H1 (cell line): ENCODE results near the gene DAG1. TPM values are rescaled to one million over a fixed set of nuclear protein-coding genes. Genes with fewer than 3 reads are reported as not detected.
A peak's percentile ranks its signal among the peaks of the same experiment; 100 is the strongest.

Source experiments
- CTCF ChIA-PET: fragments of 300-600 bp; sonication (Branson Sonifier 250); formaldehyde crosslinking; loops from one replicate; lab custom pipeline; 2021; ENCODE audit not compliant: partially characterized antibody; lab: Charles Lee
- POLR2A ChIA-PET: fragments of 300-600 bp; sonication (Branson Sonifier 250); formaldehyde crosslinking; loops from one replicate; lab custom pipeline; 2021; ENCODE audit warnings: inconsistent platforms; ENCODE audit not compliant: partially characterized antibody; lab: Charles Lee
- DNase-seq, 2 experiments: peaks; one replicate each; pipeline versions ENCODE4 v3.0.0 to v3.0.0-alpha.2; 2010 to 2022; ENCODE audit warnings: low spot score in 2 of 2, low read depth in 1 of 2, mixed read lengths in 1 of 2
- FAIRE-seq: peaks from 2 replicates; lab custom pipeline; 2011; peaks lifted over from hg19 to GRCh38; lab: Jason Lieb, UNC
- H2AFZ ChIP-seq: 2 replicates; pipeline ENCODE4 v1.8.1; 2012; ENCODE audit warnings: low read length, inconsistent platforms
- H2AK5ac ChIP-seq: 2 replicates; pipeline ENCODE4 v1.6.1; 2013; ENCODE audit warnings: low read depth, low read length
- H2BK120ac ChIP-seq: replicated peaks from 2 replicates; pipeline ENCODE3; 2013; ENCODE audit warnings: low read depth, low read length, inconsistent platforms
- H2BK12ac ChIP-seq: 2 replicates; pipeline ENCODE4 v1.6.1; 2013; ENCODE audit warnings: low read depth, low read length
- H2BK15ac ChIP-seq: 2 replicates; pipeline ENCODE4 v1.6.1; 2013; ENCODE audit warnings: low read length
- H2BK20ac ChIP-seq: 2 replicates; pipeline ENCODE4 v1.6.1; 2013; ENCODE audit warnings: low read length
- H2BK5ac ChIP-seq: 2 replicates; pipeline ENCODE4 v1.6.1; 2013; ENCODE audit warnings: low read depth, low read length
- H3K14ac ChIP-seq: 2 replicates; pipeline ENCODE4 v1.6.1; 2013; ENCODE audit warnings: inconsistent platforms; ENCODE audit not compliant: insufficient read length
- H3K18ac ChIP-seq: 2 replicates; pipeline ENCODE4 v1.6.1; 2013; ENCODE audit warnings: low read length; ENCODE audit errors: extremely low read depth
- H3K23ac ChIP-seq: 2 replicates; pipeline ENCODE4 v1.6.1; 2013; ENCODE audit warnings: inconsistent platforms; ENCODE audit not compliant: insufficient read length
- H3K23me2 ChIP-seq: 2 replicates; pipeline ENCODE4 v1.6.1; 2013; ENCODE audit warnings: low read depth, low read length
- H3K27ac ChIP-seq: 2 replicates; pipeline ENCODE4 v1.6.1; 2011; ENCODE audit warnings: low read depth, low read length, inconsistent platforms
- H3K27me3 ChIP-seq, 4 experiments: replicated peaks in 1 of 4; 1 replicate in 1 of 4; 2 replicates in 3 of 4; pipeline versions ENCODE4 v1.6.1 to v1.8.1; 2011 to 2013; ENCODE audit warnings: low read length in 3 of 4, mild to moderate bottlenecking in 3 of 4, inconsistent platforms in 2 of 4, mixed read lengths in 2 of 4, moderate library complexity in 1 of 4; ENCODE audit not compliant: control insufficient read depth in 3 of 4, insufficient read depth in 3 of 4; ENCODE audit errors: extremely low read depth in 1 of 4
- H3K36me3 ChIP-seq, 4 experiments: 2 replicates each; pipeline versions ENCODE4 v1.6.1 to v1.8.1; 2011 to 2013; ENCODE audit warnings: mild to moderate bottlenecking in 4 of 4, low read length in 3 of 4, moderate library complexity in 2 of 4, control low read depth in 1 of 4, inconsistent platforms in 1 of 4; ENCODE audit not compliant: insufficient read depth in 4 of 4, control insufficient read depth in 2 of 4
- H3K4ac ChIP-seq: replicated peaks from 2 replicates; pipeline ENCODE3; 2013; ENCODE audit warnings: low read length, low read depth, mixed read lengths, inconsistent platforms; ENCODE audit not compliant: insufficient read length
- H3K4me1 ChIP-seq, 4 experiments: replicated peaks in 1 of 4; 1 replicate in 1 of 4; 2 replicates in 3 of 4; pipeline versions ENCODE4 v1.6.1 to v1.8.1; 2011 to 2013; ENCODE audit warnings: low read length in 3 of 4, inconsistent platforms in 2 of 4, mixed read lengths in 1 of 4; ENCODE audit not compliant: insufficient read depth in 4 of 4, control insufficient read depth in 3 of 4
- H3K4me2 ChIP-seq, 2 experiments: 2 replicates each; pipeline versions ENCODE4 v1.6.1 to v1.8.1; 2011 to 2013; ENCODE audit warnings: low read depth in 2 of 2, low read length in 2 of 2, control low read depth in 1 of 2, inconsistent platforms in 1 of 2, mild to moderate bottlenecking in 1 of 2; ENCODE audit not compliant: insufficient read depth in 1 of 2
- H3K4me3 ChIP-seq, 4 experiments: fragments of 200-600, 300-600 bp in 1 of 4; sonication (generic), shearing (Covaris generic), sonication (Bioruptor Twin) in 1 of 4; 2 replicates each; pipeline versions ENCODE4 v1.5.1 to v1.8.1; 2011 to 2016; ENCODE audit warnings: low read length in 4 of 4, low read depth in 3 of 4, control low read depth in 2 of 4, inconsistent platforms in 2 of 4, mild to moderate bottlenecking in 2 of 4, mixed read lengths in 1 of 4, moderate library complexity in 1 of 4; ENCODE audit not compliant: insufficient read depth in 2 of 4; ENCODE audit errors: extremely low read depth in 1 of 4
- H3K56ac ChIP-seq: replicated peaks from 2 replicates; pipeline ENCODE3; 2013; ENCODE audit warnings: low read depth, mild to moderate bottlenecking, mixed read lengths, low read length, inconsistent platforms; ENCODE audit not compliant: insufficient read length
- H3K79me1 ChIP-seq: 2 replicates; pipeline ENCODE4 v1.6.1; 2013; ENCODE audit warnings: low read depth, low read length, control low read depth
- H3K79me2 ChIP-seq, 2 experiments: 2 replicates each; pipeline versions ENCODE4 v1.6.1 to v1.8.1; 2012 to 2013; ENCODE audit warnings: low read length in 2 of 2, mild to moderate bottlenecking in 2 of 2, inconsistent platforms in 1 of 2; ENCODE audit not compliant: insufficient read depth in 2 of 2, control insufficient read depth in 1 of 2
- H3K9ac ChIP-seq, 4 experiments: replicated peaks in 1 of 4; 1 replicate in 1 of 4; 2 replicates in 3 of 4; pipeline versions ENCODE4 v1.6.1 to v1.8.1; 2011 to 2013; ENCODE audit warnings: low read depth in 3 of 4, low read length in 3 of 4, control low read depth in 2 of 4, mild to moderate bottlenecking in 2 of 4, moderate library complexity in 2 of 4, inconsistent platforms in 1 of 4; ENCODE audit errors: extremely low read depth in 1 of 4
- H3K9me3 ChIP-seq, 2 experiments: 2 replicates each; pipeline versions ENCODE4 v1.6.1 to v1.8.1; 2012 to 2013; ENCODE audit warnings: mild to moderate bottlenecking in 2 of 2, moderate library complexity in 2 of 2, control low read depth in 1 of 2, inconsistent platforms in 1 of 2, low read depth in 1 of 2, low read length in 1 of 2, mixed read lengths in 1 of 2; ENCODE audit not compliant: insufficient read depth in 2 of 2
- H4K20me1 ChIP-seq, 2 experiments: replicated peaks in 1 of 2; 2 replicates each; pipeline versions ENCODE3 to v1.8.1; 2011 to 2013; ENCODE audit warnings: inconsistent platforms in 2 of 2, low read length in 2 of 2, mild to moderate bottlenecking in 1 of 2; ENCODE audit not compliant: insufficient read depth in 2 of 2, control insufficient read depth in 1 of 2
- H4K5ac ChIP-seq: 2 replicates; pipeline ENCODE4 v1.6.1; 2013; ENCODE audit warnings: low read length, low read depth, mixed read lengths, inconsistent platforms; ENCODE audit not compliant: insufficient read length
- H4K8ac ChIP-seq: 2 replicates; pipeline ENCODE4 v1.8.0; 2013; ENCODE audit warnings: mild to moderate bottlenecking, moderate library complexity, low read length, inconsistent platforms; ENCODE audit not compliant: insufficient read depth; ENCODE audit errors: extremely low read depth
- H4K91ac ChIP-seq: replicated peaks from 2 replicates; pipeline ENCODE3; 2013; ENCODE audit warnings: low read length, mixed read lengths, inconsistent platforms; ENCODE audit not compliant: insufficient read length
- CTCF ChIP-seq, 3 experiments: IDR thresholded peaks; 1 replicate in 2 of 3; 2 replicates in 1 of 3; pipeline versions ENCODE4 v1.5.1 to v1.6.1; 2011; ENCODE audit warnings: low read length in 3 of 3, mild to moderate bottlenecking in 3 of 3, inconsistent platforms in 2 of 3, low read depth in 1 of 3, moderate library complexity in 1 of 3; ENCODE audit not compliant: insufficient read depth in 1 of 3; ENCODE audit errors: control extremely low read depth in 1 of 3
- RAD21 ChIP-seq, 2 experiments: IDR thresholded peaks in 1 of 2; conservative IDR thresholded peaks in 1 of 2; 2 replicates each; pipeline ENCODE4 v1.6.1; 2011; ENCODE audit warnings: low read depth in 2 of 2, low read length in 2 of 2, improper control_type of control experiment in 1 of 2, inconsistent platforms in 1 of 2, mild to moderate bottlenecking in 1 of 2, moderate library complexity in 1 of 2
- SAP30 ChIP-seq: fragments of 300-600 bp; sonication (generic); IDR thresholded peaks from 2 replicates; pipeline ENCODE4 v1.7.1; 2012; ENCODE audit warnings: low read length, moderate library complexity, mild to moderate bottlenecking, inconsistent platforms; ENCODE audit not compliant: insufficient read depth, insufficient replicate concordance
- SUZ12 ChIP-seq: fragments of 200-600 bp; sonication (generic); IDR thresholded peaks from 2 replicates; pipeline ENCODE4 v1.6.1; 2012; ENCODE audit warnings: mild to moderate bottlenecking, inconsistent platforms, low read length, moderate library complexity, mixed read lengths
- TBP ChIP-seq: IDR thresholded peaks from 2 replicates; pipeline ENCODE4 v1.6.1; 2011; ENCODE audit warnings: low read depth, low read length, improper control_type of control experiment
- WGBS, 2 experiments: shearing (Covaris generic) in 1 of 2; methylation state at CpG; one replicate each; pipeline versions ENCODE4 v1.1.6 to v1.1.7; 2013 to 2015; ENCODE audit warnings: low lambda C conversion rate in 2 of 2, mixed read lengths in 2 of 2, inconsistent platforms in 1 of 2, low coverage in 1 of 2, missing lambda C conversion rate in 1 of 2; ENCODE audit not compliant: insufficient replicate concordance in 2 of 2, insufficient coverage in 1 of 2, insufficient read length in 1 of 2; ENCODE audit errors: extremely low coverage in 1 of 2, missing lambda C conversion rate in 1 of 2; 5-methylcytosine and 5-hydroxymethylcytosine counted together
- polyA plus RNA-seq, 7 experiments: library from polyadenylated mRNA; depleted of rRNA in 3 of 7; stranded (reverse) in 5 of 7; unstranded in 2 of 7; fragments of >200 nt in 5 of 7; fragments of 200-250 nt in 2 of 7; gene quantifications; 1 replicate in 5 of 7; 2 replicates in 1 of 7; 4 replicates in 1 of 7; pipeline versions ENCODE4 v1.2.1 to v1.2.3, GENCODE V29; 2011 to 2013; ENCODE audit warnings: missing spikeins in 2 of 7, mixed read lengths in 2 of 7
- total RNA-seq: library from RNA; stranded (reverse); fragmentation: NEBNext Ultra II Directional; extraction: Animal tissue kit (Norgen Biotek cat#: 25700); gene quantifications from 2 replicates; pipeline ENCODE4 v1.2.1, GENCODE V29; 2021
- TF ChIP-seq, protein P1 (sequence below): IDR thresholded peaks from 2 replicates; pipeline ENCODE4 v1.6.1; 2011; ENCODE audit warnings: low read length, improper control_type of control experiment

The DAG1 gene
- total and polyA plus RNA-seq, 2 of the 8 experiments (the other 6 are each of a cell fraction or from before 2014, with no cell fraction given), result 97.5 to 138 TPM

- no peak for FAIRE-seq
- no peak overlapping the region for H3K23ac ChIP-seq
- no peak overlapping the region for H2BK5ac ChIP-seq
- 66% methylated on average over 4 of the region's 4 CpGs; no CpG with 5 or more reads in 1 of the 2 experiments for WGBS, 2 experiments
- H3K36me3 ChIP-seq, result no peaks in the 10 kb centered on the region
- H3K9me3 ChIP-seq, result no peaks in the 10 kb centered on the region
- no peak overlapping the region for H2AFZ ChIP-seq
- H3K14ac ChIP-seq, result no peak overlapping the region
- ChIA-PET CTCF (interaction anchor here (0.8 to 10.9 kb wide), 19 partner anchors 10 to 139 kb away, joined by 3 to 101 read pairs (median 4); partner anchors contain the start of gene BSN), POLR2A (interaction anchor here (1.1 kb wide), 1 partner anchor 109 kb away, joined by 3 read pairs; no protein-coding TSS in a partner anchor)
- H3K79me2 ChIP-seq, result no peaks in the 10 kb centered on the region
- no peak overlapping the region for H2BK20ac ChIP-seq
- no peak overlapping the region for H2AK5ac ChIP-seq
- H3K56ac ChIP-seq, result no peak overlapping the region
- H3K27me3 ChIP-seq, result no peaks in the 10 kb centered on the region
- H3K18ac ChIP-seq, result no peak overlapping the region
- no peak overlapping the region for H2BK15ac ChIP-seq
- H3K9ac ChIP-seq, result no peak overlapping the region
- no peak overlapping the region for H3K4ac ChIP-seq
- H2BK12ac ChIP-seq, result no peak overlapping the region
- no peak overlapping the region for H2BK120ac ChIP-seq
- TF ChIP-seq CTCF (IDR thresholded peaks at IDR 0.05; ENCODE audit: control extremely low read depth in 1 of 3, insufficient read depth in 1 of 3, low read depth in 1 of 3, low read length in 3 of 3) (peak; percentile 41 to 49 (median 45)), TBP (peak; percentile 61), SAP30 (no peak), RAD21 (IDR thresholded peaks at IDR 0.05 in 1 of 2, conservative IDR thresholded peaks at IDR 0.05 in 1 of 2; ENCODE audit: low read depth in 2 of 2, low read length in 2 of 2) (peak; percentile 26 to 46; a peak in 3 of 4 replicates), SUZ12 (no peak)
- TF ChIP-seq, protein P1, sequence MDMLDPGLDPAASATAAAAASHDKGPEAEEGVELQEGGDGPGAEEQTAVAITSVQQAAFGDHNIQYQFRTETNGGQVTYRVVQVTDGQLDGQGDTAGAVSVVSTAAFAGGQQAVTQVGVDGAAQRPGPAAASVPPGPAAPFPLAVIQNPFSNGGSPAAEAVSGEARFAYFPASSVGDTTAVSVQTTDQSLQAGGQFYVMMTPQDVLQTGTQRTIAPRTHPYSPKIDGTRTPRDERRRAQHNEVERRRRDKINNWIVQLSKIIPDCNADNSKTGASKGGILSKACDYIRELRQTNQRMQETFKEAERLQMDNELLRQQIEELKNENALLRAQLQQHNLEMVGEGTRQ, result no peak
- H3K79me1 ChIP-seq, result peaks cover 4% of the 10 kb centered on the region; the same call in 1 of the 2 replicates
- H4K5ac ChIP-seq, result no peak overlapping the region
- 0 out of 2 replicates have a peak, but pooled peaks cover 2% of the 10 kb centered on the region for H3K23me2 ChIP-seq
- H3K4me2 ChIP-seq, result no peak overlapping the region
- H4K8ac ChIP-seq, result no peak overlapping the region
- no peaks in the 10 kb centered on the region for H3K4me1 ChIP-seq
- no peak for DNase-seq
- no peak overlapping the region for H4K91ac ChIP-seq
- no peak overlapping the region for H3K27ac ChIP-seq
- H3K4me3 ChIP-seq, result no peak overlapping the region
- no peaks in the 10 kb centered on the region for H4K20me1 ChIP-seq
Observed at GRCh38 chr3:49563040-49563578, 93.0 kb downstream of the DAG1 start.
